Retinal pigment epithelial cell (primary cell): ENCODE data around the gene SSRP1.

Experiments used
- DNase-seq: peaks from one replicate; pipeline ENCODE4 v3.0.0-alpha.2; 2010; ENCODE audit warnings: low read depth
- H3K4me3 ChIP-seq: 2 replicates; pipeline ENCODE4 v1.5.1; 2011; ENCODE audit warnings: mild to moderate bottlenecking, low read length, control low read depth, moderate library complexity
- CTCF ChIP-seq: conservative IDR thresholded peaks from 2 replicates; pipeline ENCODE4 v1.5.1; 2011; ENCODE audit warnings: low read depth, low read length, control low read depth, inconsistent platforms

SSRP1 gene

GRCh38 chr11:57375490-57375889 lies 39.8 kb upstream of the SSRP1 start:
- DNase-seq = no peak
- no peak overlapping the region for H3K4me3 ChIP-seq
- TF ChIP-seq CTCF = no peak

GRCh38 chr11:57374966-57375365 lies 39.3 kb upstream of the SSRP1 start:
- H3K4me3 ChIP-seq = no peak overlapping the region
- no peak for DNase-seq
- TF ChIP-seq CTCF = no peak

- H3K4me3 ChIP-seq = no peak overlapping the region
- TF ChIP-seq CTCF = no peak
- no peak for DNase-seq
Observed at GRCh38 chr11:57373146-57373545, 37.5 kb upstream of the SSRP1 start.

DNA sequence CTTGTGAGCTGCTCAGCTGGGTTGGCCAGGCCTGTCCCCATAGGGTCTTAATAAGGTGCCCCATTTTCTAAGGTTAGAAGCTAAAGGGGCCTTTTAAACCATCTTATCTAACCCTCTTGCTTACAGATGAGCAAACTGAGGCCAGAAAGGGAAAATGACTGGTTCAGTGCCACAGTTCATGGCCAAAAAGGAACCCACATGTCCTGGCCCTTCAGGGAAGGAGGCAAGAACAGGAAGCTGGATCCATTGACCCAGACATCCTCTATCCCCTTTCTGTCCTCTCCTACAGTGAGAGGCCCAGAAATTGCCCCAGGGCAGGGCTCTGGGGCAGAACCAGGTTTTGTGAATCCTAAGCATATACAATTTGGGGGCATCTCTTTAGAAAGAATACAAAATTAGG lies 35.2 kb upstream of the SSRP1 start:
- no peak for DNase-seq
- TF ChIP-seq CTCF = no peak
- H3K4me3 ChIP-seq = no peak overlapping the region

DNA sequence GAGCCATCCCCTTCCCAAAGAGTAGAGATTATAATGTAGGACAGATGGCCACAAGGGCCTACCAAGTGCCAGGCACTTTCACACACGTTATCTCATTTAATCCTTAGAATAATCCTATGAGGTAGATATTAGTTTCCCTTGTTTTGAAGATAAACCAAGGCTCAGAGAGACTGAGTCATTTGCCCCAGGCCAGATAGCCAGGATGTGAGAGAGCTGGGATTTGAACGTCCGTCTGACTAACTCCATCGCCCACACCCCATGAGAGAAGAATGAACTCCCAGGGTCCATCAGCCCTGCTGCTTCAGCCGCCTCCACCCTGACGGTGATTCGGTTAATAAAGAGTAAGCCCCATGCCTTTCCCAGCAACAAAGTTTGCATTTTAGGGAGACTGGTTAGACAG lies 34.6 kb upstream of the SSRP1 start:
- H3K4me3 ChIP-seq = no peak overlapping the region
- no peak for TF ChIP-seq CTCF
- no peak for DNase-seq

GRCh38 chr11:57368845-57369232 lies 33.1 kb upstream of the SSRP1 start:
- no peak for TF ChIP-seq CTCF
- no peak overlapping the region for H3K4me3 ChIP-seq
- DNase-seq = no peak

DNA sequence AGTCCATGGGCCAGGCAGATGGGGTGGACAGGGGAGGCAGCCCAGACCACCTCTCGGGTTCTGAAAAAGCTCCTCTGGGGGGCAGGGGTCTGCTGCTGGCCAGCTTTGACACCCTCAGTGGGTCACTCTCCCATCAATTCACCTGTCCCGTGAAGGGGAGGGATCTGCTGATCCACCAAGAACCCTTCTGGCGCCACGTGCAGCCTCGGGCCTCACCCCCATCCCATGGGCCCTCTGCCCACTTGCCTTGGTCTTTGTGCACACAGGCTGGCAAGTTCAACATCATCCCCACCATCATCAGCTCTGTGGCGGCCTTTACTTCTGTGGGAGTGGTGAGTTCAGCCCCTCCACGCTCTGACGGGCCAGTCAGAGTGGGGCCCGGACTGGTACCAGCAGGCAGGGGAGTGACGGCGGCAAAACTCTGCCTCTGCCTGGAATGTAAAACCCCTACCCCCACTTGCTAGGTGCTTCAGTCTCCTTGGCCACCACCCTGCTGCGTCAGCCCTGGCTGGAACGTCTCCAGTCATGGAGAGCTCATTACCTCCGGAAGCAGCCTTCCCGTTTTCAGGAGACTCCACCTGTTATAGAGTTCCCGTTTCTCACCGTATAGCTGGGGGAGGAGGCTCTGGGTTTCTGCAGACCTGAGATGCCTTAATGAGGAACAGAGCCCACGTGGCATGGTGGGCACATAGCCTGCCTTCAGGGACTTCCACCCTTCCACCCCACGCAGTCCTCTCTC lies 32.6 kb upstream of the SSRP1 start:
- DNase-seq = no peak
- TF ChIP-seq CTCF = no peak
- H3K4me3 ChIP-seq = no peak overlapping the region
